Heart right ventricle (tissue), 16 donors: Measurements from ENCODE around the gene PHRF1. TPM values are rescaled to one million over a fixed set of nuclear protein-coding genes. Genes with fewer than 3 reads are reported as not detected.

Experiments used
- ATAC-seq, 8 donors: fragments of 200-7000 bp; cut with Tn5 transposase; one replicate each; pipeline ENCODE4 v1.9.1; 2020; ENCODE audit warnings: mild to moderate bottlenecking in 8 of 8, moderate library complexity in 8 of 8, moderate number of reproducible peaks in 1 of 8
- DNase-seq, 2 donors: peaks; one replicate each; pipeline ENCODE4 v3.0.0-alpha.2; 2020
- H3K27ac ChIP-seq, 10 donors: fragments of 200-600 bp; sonication (generic) in 2 of 10; one replicate each; pipeline versions ENCODE4 v1.5.0 to v1.8.0; 2020 to 2022; ENCODE audit warnings: mild to moderate bottlenecking in 3 of 10
- H3K27me3 ChIP-seq, 7 donors: fragments of 200-600 bp; one replicate each; pipeline ENCODE4 v1.8.0; 2021 to 2022; ENCODE audit warnings: mild to moderate bottlenecking in 2 of 7
- H3K36me3 ChIP-seq, 9 donors: fragments of 200-600 bp; sonication (generic) in 1 of 9; one replicate each; pipeline versions ENCODE4 v1.5.0 to v1.8.0; 2020 to 2022; ENCODE audit warnings: mild to moderate bottlenecking in 2 of 9
- H3K4me1 ChIP-seq, 9 donors: fragments of 200-600 bp; sonication (generic) in 1 of 9; one replicate each; pipeline versions ENCODE4 v1.5.0 to v1.8.0; 2020 to 2022; ENCODE audit warnings: mild to moderate bottlenecking in 4 of 9
- H3K4me3 ChIP-seq, 10 donors: fragments of 200-600 bp; sonication (generic) in 2 of 10; one replicate each; pipeline versions ENCODE4 v1.5.0 to v1.8.0; 2020 to 2022; ENCODE audit warnings: mild to moderate bottlenecking in 7 of 10, moderate library complexity in 2 of 10
- H3K9me3 ChIP-seq, 11 donors: fragments of 200-600 bp in 10 of 11; sonication (generic) in 2 of 11; one replicate each; pipeline versions ENCODE4 v1.5.0 to v1.8.0; 2013 to 2022; ENCODE audit warnings: mild to moderate bottlenecking in 2 of 11, control low read depth in 1 of 11, moderate library complexity in 1 of 11
- WGBS, 2 donors: extraction: QIAGEN DNeasy Blood & Tissue Kit; methylation state at CpG; one replicate each; pipeline ENCODE4 v1.1.7; 2013; ENCODE audit warnings: inconsistent platforms in 1 of 2; 5-methylcytosine and 5-hydroxymethylcytosine counted together
- intact Hi-C, 10 donors: fragments of 100-400 bp; cut with DNase I; formaldehyde crosslinking; loops; one replicate each; pipeline versions ENCODE4 v1.11.1 to v1.14.2; 2022
- polyA plus RNA-seq, 2 donors: library from polyadenylated mRNA; stranded (reverse); fragments of 200-250 nt; gene quantifications; one replicate each; pipeline ENCODE4 v1.2.3, GENCODE V29; 2013
- total RNA-seq, 10 donors: library from RNA; stranded (reverse); fragmentation: NEBNext Ultra II Directional in 3 of 10; extraction: Animal tissue kit (Norgen Biotek cat#: 25700) in 3 of 10; gene quantifications; one replicate each; pipeline versions ENCODE4 v1.2.1 to v1.2.4, GENCODE V29; 2021 to 2023
- TF ChIP-seq, protein P1 (sequence below), 9 donors: fragments of 200-600 bp; sonication (generic) in 2 of 9; IDR thresholded peaks; one replicate each; pipeline versions ENCODE4 v1.5.0 to v1.8.0; 2021 to 2022; ENCODE audit warnings: antibody characterized with exemption in 9 of 9, mild to moderate bottlenecking in 5 of 9, moderate library complexity in 1 of 9
- donor health status: Arrhythmogenic right ventricular cardiomyopathy.
- donor health status: ischemic (EF 13 %, LVEDD 7.1; RV severe dilation, severe dysfunction).
- donor health status: healthy with polysubstance abuse.
- donor health status: DM: no; HTN: yes; CAD: no.
- donor health status: DM: no; HTN: no; CAD: no.
- donor health status: ischemic (EF 25% LVEDD 6.9; RV normal size, moderate dysfunction).
- donor health status: ischemic (EF 25% LVEDD 5.7; RV mildly dilated, moderate dysfunction).
- donor health status: healthy.
- donor health status: DM: yes; HTN: yes; CAD: no.
- donor health status: Ischemic cardiomyopathy.
- donor health status: ischemic (EF 35%, LVEDD 5.7; RV mildly dilated, moderate dysfunction).
- donor health status: nonischemic (EF 11% LVEDD 7.7; RV severe dilation, severe dysfunction).
- donor health status: DM: yes; HTN: yes; CAD: no.
- donor health status: PGD.
- donor health status: ischemic (EF 29% LVEDD 5.4; RV normal size, mild dysfunction).
- donor health status: nonischemic (EF 23%, LVEDD 6.1; RV moderate dilation, normal function).

Gene PHRF1
- total and polyA plus RNA-seq, 12 donors: 10.5 to 23.0 (median 18.5) TPM

DNA sequence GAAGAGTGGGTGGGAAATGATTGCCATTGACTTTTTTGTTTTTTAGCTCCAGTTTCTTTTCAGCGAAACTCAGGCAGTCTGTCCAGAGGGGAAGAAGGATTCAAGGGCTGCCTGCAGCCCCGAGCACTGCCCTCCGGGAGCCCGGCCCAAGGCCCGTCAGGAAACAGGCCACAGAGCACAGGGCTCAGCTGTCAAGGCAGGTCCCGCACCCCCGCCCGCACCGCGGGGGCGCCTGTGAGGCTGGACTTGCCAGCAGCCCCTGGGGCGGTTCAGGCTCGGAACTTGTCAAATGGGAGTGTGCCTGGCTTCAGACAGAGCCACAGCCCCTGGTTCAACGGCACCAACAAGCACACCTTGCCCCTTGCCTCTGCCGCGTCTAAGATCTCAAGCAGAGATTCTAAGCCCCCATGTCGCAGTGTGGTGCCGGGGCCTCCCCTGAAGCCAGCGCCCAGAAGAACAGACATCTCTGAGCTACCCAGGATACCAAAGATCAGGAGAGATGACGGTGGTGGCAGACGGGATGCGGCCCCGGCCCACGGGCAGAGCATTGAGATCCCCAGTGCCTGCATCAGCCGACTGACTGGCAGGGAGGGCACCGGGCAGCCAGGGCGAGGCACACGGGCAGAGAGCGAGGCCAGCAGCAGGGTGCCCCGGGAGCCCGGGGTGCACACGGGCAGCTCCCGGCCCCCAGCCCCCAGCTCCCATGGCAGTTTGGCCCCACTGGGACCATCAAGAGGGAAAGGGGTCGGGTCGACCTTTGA, 30.9 kb downstream of the PHRF1 start:
- ATAC-seq: no peak
- Histone ChIP-seq H3K9me3 (no peaks in the 10 kb centered on the region), H3K27me3 (no peaks in the 10 kb centered on the region), H3K27ac (no peak overlapping the region), H3K36me3 (peaks cover 6 to 100% (median 69%) of the 10 kb centered on the region in 9 donors), H3K4me3 (no peak overlapping the region), H3K4me1 (peaks cover 0 to 23% (median 13%) of the 10 kb centered on the region in 9 donors)
- intact Hi-C loops: no loop called here
- DNase-seq: no peak
- WGBS, 2 donors: 92 to 93% methylated on average over 35 of the region's 35 CpGs
- TF ChIP-seq, protein P1, sequence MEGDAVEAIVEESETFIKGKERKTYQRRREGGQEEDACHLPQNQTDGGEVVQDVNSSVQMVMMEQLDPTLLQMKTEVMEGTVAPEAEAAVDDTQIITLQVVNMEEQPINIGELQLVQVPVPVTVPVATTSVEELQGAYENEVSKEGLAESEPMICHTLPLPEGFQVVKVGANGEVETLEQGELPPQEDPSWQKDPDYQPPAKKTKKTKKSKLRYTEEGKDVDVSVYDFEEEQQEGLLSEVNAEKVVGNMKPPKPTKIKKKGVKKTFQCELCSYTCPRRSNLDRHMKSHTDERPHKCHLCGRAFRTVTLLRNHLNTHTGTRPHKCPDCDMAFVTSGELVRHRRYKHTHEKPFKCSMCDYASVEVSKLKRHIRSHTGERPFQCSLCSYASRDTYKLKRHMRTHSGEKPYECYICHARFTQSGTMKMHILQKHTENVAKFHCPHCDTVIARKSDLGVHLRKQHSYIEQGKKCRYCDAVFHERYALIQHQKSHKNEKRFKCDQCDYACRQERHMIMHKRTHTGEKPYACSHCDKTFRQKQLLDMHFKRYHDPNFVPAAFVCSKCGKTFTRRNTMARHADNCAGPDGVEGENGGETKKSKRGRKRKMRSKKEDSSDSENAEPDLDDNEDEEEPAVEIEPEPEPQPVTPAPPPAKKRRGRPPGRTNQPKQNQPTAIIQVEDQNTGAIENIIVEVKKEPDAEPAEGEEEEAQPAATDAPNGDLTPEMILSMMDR (IDR thresholded peaks at IDR 0.05): no peak

DNA sequence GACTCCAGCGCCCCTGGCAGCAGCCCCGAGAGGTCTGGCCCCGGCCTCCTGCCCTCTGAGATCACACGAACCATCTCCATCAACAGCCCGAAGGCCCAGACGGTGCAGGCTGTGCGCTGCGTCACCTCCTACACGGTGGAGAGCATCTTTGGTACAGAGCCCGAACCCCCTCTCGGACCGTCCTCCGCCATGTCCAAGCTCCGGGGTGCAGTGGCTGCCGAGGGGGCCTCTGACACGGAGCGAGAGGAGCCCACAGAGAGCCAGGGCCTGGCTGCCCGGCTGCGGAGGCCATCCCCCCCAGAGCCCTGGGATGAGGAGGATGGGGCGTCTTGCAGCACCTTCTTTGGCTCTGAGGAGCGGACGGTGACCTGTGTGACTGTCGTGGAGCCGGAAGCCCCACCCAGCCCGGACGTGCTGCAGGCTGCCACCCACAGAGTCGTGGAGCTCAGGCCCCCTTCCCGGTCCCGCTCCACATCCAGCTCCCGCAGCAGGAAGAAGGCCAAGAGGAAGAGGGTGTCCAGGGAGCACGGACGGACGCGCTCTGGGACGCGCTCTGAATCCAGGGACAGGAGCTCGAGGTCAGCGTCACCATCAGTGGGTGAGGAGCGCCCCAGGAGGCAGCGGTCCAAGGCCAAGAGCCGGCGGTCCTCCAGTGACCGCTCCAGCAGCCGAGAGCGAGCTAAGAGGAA, 31.8 kb downstream of the PHRF1 start:
- H3K27me3 ChIP-seq: no peaks in the 10 kb centered on the region
- peak overlapping the region in 1 of 10 donors; percentile 3 for H3K4me3 ChIP-seq
- ATAC-seq: peak in 3 of 8 donors; percentile 3 to 21 (median 6)
- H3K36me3 ChIP-seq: peaks cover 3 to 100% (median 78%) of the 10 kb centered on the region in 9 donors
- peaks cover under 1 to 29% (median 13%) of the 10 kb centered on the region in 9 donors for H3K4me1 ChIP-seq
- intact Hi-C loops: no loop called here
- DNase-seq: no peak
- 75 to 76% methylated on average over 45 of the region's 45 CpGs for WGBS, 2 donors
- no peaks in the 10 kb centered on the region for H3K9me3 ChIP-seq
- peak overlapping the region in 6 of 10 donors; percentile 20 to 65 (median 38) for H3K27ac ChIP-seq
- TF ChIP-seq, protein P1 (IDR thresholded peaks at IDR 0.05): no peak

DNA sequence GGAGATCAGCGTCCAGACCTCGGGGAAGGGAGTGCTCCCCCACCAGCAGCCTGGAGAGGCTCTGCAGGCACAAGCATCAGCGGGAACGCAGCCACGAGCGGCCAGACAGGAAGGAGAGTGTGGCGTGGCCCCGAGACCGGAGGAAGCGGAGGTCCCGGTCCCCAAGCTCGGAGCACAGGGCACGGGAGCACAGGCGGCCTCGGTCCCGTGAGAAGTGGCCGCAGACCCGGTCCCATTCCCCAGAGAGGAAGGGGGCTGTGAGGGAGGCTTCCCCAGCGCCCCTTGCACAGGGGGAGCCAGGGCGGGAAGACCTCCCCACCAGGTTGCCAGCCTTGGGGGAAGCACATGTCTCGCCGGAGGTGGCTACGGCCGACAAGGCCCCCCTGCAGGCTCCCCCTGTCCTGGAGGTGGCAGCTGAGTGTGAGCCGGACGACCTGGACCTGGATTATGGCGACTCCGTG, 32.6 kb downstream of the PHRF1 start:
- intact Hi-C loops: no loop called here
- ATAC-seq (peak in 2 of 8 donors; percentile 20 to 26), DNase-seq (peak; percentile 34 to 51)
- H3K36me3 ChIP-seq: peaks cover 0 to 100% (median 79%) of the 10 kb centered on the region in 9 donors
- H3K27ac ChIP-seq: peak overlapping the region in 5 of 10 donors; percentile 32 to 65 (median 43)
- WGBS, 2 donors: 60 to 66% methylated on average over 28 of the region's 28 CpGs
- no peaks in the 10 kb centered on the region for H3K9me3 ChIP-seq
- no peaks in the 10 kb centered on the region for H3K27me3 ChIP-seq
- H3K4me3 ChIP-seq: peak overlapping the region in 1 of 10 donors; percentile 3
- TF ChIP-seq, protein P1 (IDR thresholded peaks at IDR 0.05): no peak
- peaks cover 3 to 35% (median 15%) of the 10 kb centered on the region in 9 donors for H3K4me1 ChIP-seq

DNA sequence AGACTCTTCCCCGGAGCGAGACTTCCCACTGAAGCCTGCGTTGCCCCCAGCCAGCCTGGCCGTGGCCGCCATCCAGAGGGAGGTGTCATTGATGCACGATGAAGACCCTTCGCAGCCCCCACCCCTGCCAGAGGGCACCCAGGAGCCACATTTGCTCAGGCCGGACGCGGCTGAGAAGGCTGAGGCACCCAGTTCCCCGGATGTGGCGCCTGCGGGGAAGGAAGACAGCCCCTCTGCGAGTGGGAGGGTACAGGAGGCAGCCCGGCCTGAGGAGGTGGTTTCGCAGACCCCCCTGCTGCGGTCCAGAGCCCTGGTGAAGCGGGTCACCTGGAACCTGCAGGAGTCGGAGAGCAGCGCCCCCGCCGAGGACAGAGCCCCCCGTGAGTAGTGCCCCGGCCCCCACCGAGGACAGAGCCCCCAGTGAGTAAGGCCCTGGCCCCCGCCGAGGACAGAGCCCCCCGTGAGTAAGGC, 33.1 kb downstream of the PHRF1 start:
- intact Hi-C loops: no loop called here
- Histone ChIP-seq H3K9me3 (no peaks in the 10 kb centered on the region), H3K4me1 (peaks cover 6 to 41% (median 21%) of the 10 kb centered on the region in 9 donors), H3K27ac (peak overlapping the region in 2 of 10 donors; percentile 34 to 65), H3K4me3 (no peak overlapping the region), H3K27me3 (no peaks in the 10 kb centered on the region), H3K36me3 (peaks cover 0 to 100% (median 74%) of the 10 kb centered on the region in 9 donors)
- DNase-seq (no peak), ATAC-seq (no peak)
- 93 to 97% methylated on average over 28 of the region's 28 CpGs for WGBS, 2 donors
- TF ChIP-seq, protein P1 (IDR thresholded peaks at IDR 0.05): no peak
